ENCODE measurements around the gene RAPGEF5. TPM values are rescaled to one million over a fixed set of nuclear protein-coding genes. Genes with fewer than 3 reads are reported as not detected.

The RAPGEF5 gene
- total and polyA plus RNA-seq, 2 experiments from 2014 or later: 0.11 to 0.86 TPM

DNA sequence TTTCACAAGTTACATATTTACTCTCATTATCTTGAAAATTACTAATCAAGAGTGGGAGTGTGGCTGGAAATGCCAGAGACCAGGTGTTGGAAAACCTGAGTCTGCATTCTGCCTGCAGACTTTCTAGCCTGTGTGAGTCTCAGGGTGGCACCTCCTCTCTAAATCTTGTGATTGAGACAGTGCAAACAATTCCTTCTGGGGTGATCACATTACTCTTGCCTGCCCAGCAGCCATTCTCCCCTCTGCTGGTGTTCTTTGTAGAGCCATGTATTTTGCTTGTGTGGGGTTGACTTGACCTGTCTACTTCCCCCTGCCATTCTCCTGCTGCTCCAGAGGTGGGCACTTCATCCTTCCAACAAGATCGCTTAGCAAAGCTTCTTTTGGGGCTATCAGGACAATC, 101.1 kb downstream of the RAPGEF5 start:
- Histone ChIP-seq H3K36me3 (ENCODE audit: low read depth) (no peaks in the 10 kb centered on the region), H3K9me3 (ENCODE audit: low read depth) (no peaks in the 10 kb centered on the region), H3K9me2 (ENCODE audit: insufficient read depth) (no peaks in the 10 kb centered on the region), H3K27me3 (replicated peaks; ENCODE audit: insufficient read depth) (no peaks in the 10 kb centered on the region; the same call in 1 of the 2 replicates), H2AFZ (no peak overlapping the region), H3F3A (ENCODE audit: insufficient read depth) (no peaks in the 10 kb centered on the region), H3K9ac (no peak overlapping the region), H3K4me2 (ENCODE audit: unreplicated experiment) (no peak overlapping the region), H3K4me3 (no peak overlapping the region), H3K27ac (no peak overlapping the region), H3K4me1 (ENCODE audit: insufficient read depth) (no peaks in the 10 kb centered on the region), H3K79me2 (ENCODE audit: insufficient read depth) (no peaks in the 10 kb centered on the region), H4K20me1 (ENCODE audit: insufficient read depth) (no peaks in the 10 kb centered on the region)
- TF ChIP-seq EZH2phosphoT487 (IDR thresholded peaks at IDR 0.05; ENCODE audit: insufficient read depth, low read depth) (no peak), EZH2 (IDR thresholded peaks at IDR 0.05; ENCODE audit: insufficient read depth, poor library complexity, severe bottlenecking) (no peak)
- DNase-seq: no peak
- WGBS, 2 experiments (ENCODE audit: low coverage in 1 of 2, low lambda C conversion rate in 2 of 2, missing lambda C conversion rate in 2 of 2): 36 to 68% methylated on average over 1 of the region's 1 CpG
- in situ Hi-C loops (cut with MboI): no loop called here

- no peak overlapping the region for H3K4me3 ChIP-seq
- H3K9me3 ChIP-seq (ENCODE audit: low read depth): no peaks in the 10 kb centered on the region
- in situ Hi-C loops (cut with MboI): no loop called here
- no peaks in the 10 kb centered on the region for H3F3A ChIP-seq (ENCODE audit: insufficient read depth)
- 79 to 83% methylated on average over 1 of the region's 1 CpG for WGBS, 2 experiments (ENCODE audit: low coverage in 1 of 2, low lambda C conversion rate in 2 of 2, missing lambda C conversion rate in 2 of 2)
- no peak overlapping the region for H3K4me2 ChIP-seq (ENCODE audit: unreplicated experiment)
- DNase-seq: no peak
- no peak overlapping the region for H3K9ac ChIP-seq
- no peak overlapping the region for H3K27ac ChIP-seq
- no peak overlapping the region for H2AFZ ChIP-seq
- H4K20me1 ChIP-seq (ENCODE audit: insufficient read depth): no peaks in the 10 kb centered on the region
- no peaks in the 10 kb centered on the region for H3K9me2 ChIP-seq (ENCODE audit: insufficient read depth)
- no peaks in the 10 kb centered on the region for H3K4me1 ChIP-seq (ENCODE audit: insufficient read depth)
- no peaks in the 10 kb centered on the region for H3K79me2 ChIP-seq (ENCODE audit: insufficient read depth)
- H3K27me3 ChIP-seq (replicated peaks; ENCODE audit: insufficient read depth): no peaks in the 10 kb centered on the region; the same call in 1 of the 2 replicates
- no peaks in the 10 kb centered on the region for H3K36me3 ChIP-seq (ENCODE audit: low read depth)
- TF ChIP-seq EZH2 (IDR thresholded peaks at IDR 0.05; ENCODE audit: insufficient read depth, poor library complexity, severe bottlenecking) (no peak), EZH2phosphoT487 (IDR thresholded peaks at IDR 0.05; ENCODE audit: insufficient read depth, low read depth) (no peak)
Observed at GRCh38 chr7:22255342-22255741, 101.6 kb downstream of the RAPGEF5 start.

DNA sequence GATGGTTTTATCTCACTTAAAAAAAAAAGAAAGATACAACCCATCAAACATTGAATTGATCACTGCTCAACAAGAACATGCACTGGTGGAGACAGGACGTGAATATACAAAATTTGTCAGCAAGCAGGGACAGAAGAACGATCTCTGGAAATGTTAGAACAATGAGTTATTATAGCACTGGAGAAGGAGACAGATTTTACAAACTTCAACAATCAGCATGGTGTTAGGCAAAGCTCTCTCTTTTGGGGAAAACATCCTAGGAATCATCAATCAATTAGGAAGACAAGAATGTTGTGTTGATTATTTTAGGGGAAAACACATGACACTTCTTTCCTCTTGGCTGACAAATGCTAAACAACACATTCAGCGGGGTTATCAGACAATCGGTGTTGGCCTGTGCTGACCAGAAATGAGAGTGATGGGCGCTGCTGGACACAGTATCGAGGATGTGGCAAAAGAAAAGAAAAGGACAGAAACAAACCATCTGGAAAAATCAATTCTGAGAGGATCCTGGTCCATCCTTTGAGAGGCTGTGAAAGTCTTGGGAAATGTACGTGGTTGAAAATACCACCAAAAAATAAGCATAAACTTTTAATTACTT, 103.9 kb downstream of the RAPGEF5 start:
- no peak for DNase-seq
- H3K27ac ChIP-seq: no peak overlapping the region
- H3K79me2 ChIP-seq (ENCODE audit: insufficient read depth): no peaks in the 10 kb centered on the region
- 40 to 41% methylated on average over 7 of the region's 7 CpGs for WGBS, 2 experiments (ENCODE audit: low coverage in 1 of 2, low lambda C conversion rate in 2 of 2, missing lambda C conversion rate in 2 of 2)
- H3K9me2 ChIP-seq (ENCODE audit: insufficient read depth): no peaks in the 10 kb centered on the region
- in situ Hi-C loops (cut with MboI): no loop called here
- no peaks in the 10 kb centered on the region for H3K4me1 ChIP-seq (ENCODE audit: insufficient read depth)
- H3K4me3 ChIP-seq: no peak overlapping the region
- H3K36me3 ChIP-seq (ENCODE audit: low read depth): no peaks in the 10 kb centered on the region
- no peak overlapping the region for H3K4me2 ChIP-seq (ENCODE audit: unreplicated experiment)
- no peaks in the 10 kb centered on the region for H3K9me3 ChIP-seq (ENCODE audit: low read depth)
- H3F3A ChIP-seq (ENCODE audit: insufficient read depth): no peaks in the 10 kb centered on the region
- no peak overlapping the region for H2AFZ ChIP-seq
- no peaks in the 10 kb centered on the region for H4K20me1 ChIP-seq (ENCODE audit: insufficient read depth)
- no peaks in the 10 kb centered on the region; the same call in 1 of the 2 replicates for H3K27me3 ChIP-seq (replicated peaks; ENCODE audit: insufficient read depth)
- no peak for TF ChIP-seq EZH2 (IDR thresholded peaks at IDR 0.05; ENCODE audit: insufficient read depth, poor library complexity, severe bottlenecking)
- no peak for TF ChIP-seq EZH2phosphoT487 (IDR thresholded peaks at IDR 0.05; ENCODE audit: insufficient read depth, low read depth)
- H3K9ac ChIP-seq: no peak overlapping the region

- no peaks in the 10 kb centered on the region; the same call in 1 of the 2 replicates for H3K27me3 ChIP-seq (replicated peaks; ENCODE audit: insufficient read depth)
- in situ Hi-C loops (cut with MboI): no loop called here
Observed at GRCh38 chr7:22252016-22252415, 104.9 kb downstream of the RAPGEF5 start.

More at GRCh38 chr7:22252016-22252415, 104.9 kb downstream of the RAPGEF5 start:
- no peaks in the 10 kb centered on the region for H3K9me2 ChIP-seq (ENCODE audit: insufficient read depth)
- no peaks in the 10 kb centered on the region for H3F3A ChIP-seq (ENCODE audit: insufficient read depth)
- H3K9me3 ChIP-seq (ENCODE audit: low read depth): no peaks in the 10 kb centered on the region
- no peaks in the 10 kb centered on the region for H3K4me1 ChIP-seq (ENCODE audit: insufficient read depth)
- WGBS, 2 experiments (ENCODE audit: low coverage in 1 of 2, low lambda C conversion rate in 2 of 2, missing lambda C conversion rate in 2 of 2): 62 to 67% methylated on average over 2 of the region's 2 CpGs
- H3K36me3 ChIP-seq (ENCODE audit: low read depth): no peaks in the 10 kb centered on the region
- H3K4me2 ChIP-seq (ENCODE audit: unreplicated experiment): no peak overlapping the region
- no peak overlapping the region for H3K27ac ChIP-seq
- H3K4me3 ChIP-seq: no peak overlapping the region
- H2AFZ ChIP-seq: no peak overlapping the region
- no peaks in the 10 kb centered on the region for H4K20me1 ChIP-seq (ENCODE audit: insufficient read depth)
- no peaks in the 10 kb centered on the region for H3K79me2 ChIP-seq (ENCODE audit: insufficient read depth)
- no peak for DNase-seq
- no peak overlapping the region for H3K9ac ChIP-seq
- no peak for TF ChIP-seq EZH2phosphoT487 (IDR thresholded peaks at IDR 0.05; ENCODE audit: insufficient read depth, low read depth)
- TF ChIP-seq EZH2 (IDR thresholded peaks at IDR 0.05; ENCODE audit: insufficient read depth, poor library complexity, severe bottlenecking): no peak
